Measurements from ENCODE around the gene H6PD.
A peak's percentile ranks its signal among the peaks of the same experiment; 100 is the strongest.

The H6PD gene

GRCh38 chr1:9207086-9207485, 27.5 kb upstream of the H6PD start:
- DNase-seq (ENCODE audit: low read depth in 3 of 3): no peak

- no peak for DNase-seq (ENCODE audit: low read depth in 3 of 3)
Observed at GRCh38 chr1:9207715-9208114, 26.9 kb upstream of the H6PD start.

- no peak for DNase-seq (ENCODE audit: low read depth in 3 of 3)
Observed at GRCh38 chr1:9211291-9211811, 23.2 kb upstream of the H6PD start.

GRCh38 chr1:9212735-9213134, 21.8 kb upstream of the H6PD start:
- DNase-seq (ENCODE audit: low read depth in 3 of 3): no peak

GRCh38 chr1:9213956-9214355, 20.6 kb upstream of the H6PD start:
- DNase-seq (ENCODE audit: low read depth in 3 of 3): no peak

- no peak for DNase-seq (ENCODE audit: low read depth in 3 of 3)
Observed at GRCh38 chr1:9218917-9219316, 15.7 kb upstream of the H6PD start.

GRCh38 chr1:9222846-9223625, 11.5 kb upstream of the H6PD start:
- DNase-seq (ENCODE audit: low read depth in 3 of 3): no peak

GRCh38 chr1:9224664-9225410, 9.7 kb upstream of the H6PD start:
- no peak for DNase-seq (ENCODE audit: low read depth in 3 of 3)

- no peak for DNase-seq (ENCODE audit: low read depth in 3 of 3)
Observed at GRCh38 chr1:9225411-9225785, 9.2 kb upstream of the H6PD start.

GRCh38 chr1:9228609-9229008, 6.0 kb upstream of the H6PD start:
- DNase-seq (ENCODE audit: low read depth in 3 of 3): no peak

- DNase-seq (ENCODE audit: low read depth in 3 of 3): no peak
Observed at GRCh38 chr1:9229549-9229948, 5.0 kb upstream of the H6PD start.

- DNase-seq (ENCODE audit: low read depth in 3 of 3): no peak
Observed at GRCh38 chr1:9230869-9231533, 3.6 kb upstream of the H6PD start.

GRCh38 chr1:9231648-9232332, 2.8 kb upstream of the H6PD start:
- DNase-seq (ENCODE audit: low read depth in 3 of 3): no peak

GRCh38 chr1:9233241-9233941, 1.2 kb upstream of the H6PD start:
- no peak for DNase-seq (ENCODE audit: low read depth in 3 of 3)

GRCh38 chr1:9233942-9234222, 692 bp upstream of the H6PD start:
- DNase-seq (ENCODE audit: low read depth in 3 of 3): no peak

GRCh38 chr1:9235096-9235459, 504 bp downstream of the H6PD start:
- no peak for DNase-seq (ENCODE audit: low read depth in 3 of 3)

- DNase-seq (ENCODE audit: low read depth in 3 of 3): no peak
Observed at GRCh38 chr1:9235560-9235959, 986 bp downstream of the H6PD start.

- no peak for DNase-seq (ENCODE audit: low read depth in 3 of 3)
Observed at GRCh38 chr1:9238134-9238533, 3.6 kb downstream of the H6PD start.

GRCh38 chr1:9238550-9238949, 4.0 kb downstream of the H6PD start:
- no peak for DNase-seq (ENCODE audit: low read depth in 3 of 3)

- DNase-seq (ENCODE audit: low read depth in 3 of 3): peak; percentile 22 to 33 (median 26)
Observed at GRCh38 chr1:9239622-9240401, 5.2 kb downstream of the H6PD start.
